Left ventricle myocardium inferior (tissue), 1 donor: ENCODE measurements around the gene AURKAIP1. TPM values are rescaled to one million over a fixed set of nuclear protein-coding genes. Genes with fewer than 3 reads are reported as not detected.

Source experiments
- DNase-seq: peaks from one replicate; pipeline ENCODE4 v3.0.0-alpha.2; 2020
- H3K27ac ChIP-seq: fragments of 200-600 bp; replicated peaks from 2 replicates; pipeline ENCODE4 v1.8.0; 2021
- H3K27me3 ChIP-seq: fragments of 200-600 bp; 2 replicates; pipeline ENCODE4 v1.8.0; 2021; ENCODE audit warnings: low read depth
- H3K36me3 ChIP-seq: fragments of 200-600 bp; 2 replicates; pipeline ENCODE4 v1.8.0; 2021
- H3K4me1 ChIP-seq: fragments of 200-600 bp; 2 replicates; pipeline ENCODE4 v1.8.0; 2021
- H3K4me3 ChIP-seq: fragments of 200-600 bp; 2 replicates; pipeline ENCODE4 v1.8.0; 2021; ENCODE audit warnings: mild to moderate bottlenecking, moderate library complexity
- H3K9me3 ChIP-seq: fragments of 200-600 bp; replicated peaks from 2 replicates; pipeline ENCODE4 v1.8.0; 2021
- CTCF ChIP-seq: fragments of 200-600 bp; IDR thresholded peaks from 2 replicates; pipeline ENCODE4 v1.8.0; 2021; ENCODE audit warnings: antibody characterized with exemption, mild to moderate bottlenecking, borderline replicate concordance
- intact Hi-C: fragments of 100-400 bp; cut with micrococcal nuclease; formaldehyde crosslinking; loops from one replicate; pipeline ENCODE4 v1.11.0; 2022
- total RNA-seq: library from RNA; stranded (reverse); fragmentation: NEBNext Ultra II Directional; extraction: Animal tissue kit (Norgen Biotek cat#: 25700); gene quantifications from one replicate; pipeline ENCODE4 v1.2.1, GENCODE V29; 2021
- donor health status: DM: no; HTN: yes; CAD: no; lungs with severe emphysema.

AURKAIP1 gene
- total RNA-seq, 1 donor from 2014 or later: 219 TPM

DNA sequence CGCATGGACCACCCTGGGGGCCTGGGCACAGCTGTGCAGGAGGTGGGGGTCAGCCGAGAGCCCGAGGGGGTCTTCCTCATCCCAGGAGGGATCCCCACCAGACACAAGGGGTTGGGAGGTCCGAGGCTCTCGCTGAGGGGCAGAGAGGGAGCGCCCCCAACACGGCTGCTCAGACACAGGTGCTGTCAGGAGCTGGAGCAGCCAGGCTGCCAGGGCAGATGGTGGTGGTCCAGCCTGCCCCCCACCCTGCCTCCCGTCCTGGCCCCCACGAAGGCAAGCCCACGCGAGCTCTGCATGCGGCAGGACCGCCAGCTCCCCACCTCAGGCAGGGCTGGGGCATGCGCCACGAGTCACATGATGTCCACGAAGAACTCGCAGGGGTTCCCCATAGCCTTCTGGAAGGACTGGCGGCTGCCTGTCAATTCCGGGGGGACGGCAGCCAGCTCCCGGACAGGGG is 39.2 kb downstream of the AURKAIP1 start:
- no peak for TF ChIP-seq CTCF
- Histone ChIP-seq H3K4me1 (peaks cover 8% of the 10 kb centered on the region), H3K36me3 (peaks cover 51% of the 10 kb centered on the region), H3K9me3 (no peaks in the 10 kb centered on the region), H3K27ac (no peak overlapping the region), H3K4me3 (no peak overlapping the region), H3K27me3 (no peaks in the 10 kb centered on the region)
- no peak for DNase-seq
- intact Hi-C loops: no loop called here

DNA sequence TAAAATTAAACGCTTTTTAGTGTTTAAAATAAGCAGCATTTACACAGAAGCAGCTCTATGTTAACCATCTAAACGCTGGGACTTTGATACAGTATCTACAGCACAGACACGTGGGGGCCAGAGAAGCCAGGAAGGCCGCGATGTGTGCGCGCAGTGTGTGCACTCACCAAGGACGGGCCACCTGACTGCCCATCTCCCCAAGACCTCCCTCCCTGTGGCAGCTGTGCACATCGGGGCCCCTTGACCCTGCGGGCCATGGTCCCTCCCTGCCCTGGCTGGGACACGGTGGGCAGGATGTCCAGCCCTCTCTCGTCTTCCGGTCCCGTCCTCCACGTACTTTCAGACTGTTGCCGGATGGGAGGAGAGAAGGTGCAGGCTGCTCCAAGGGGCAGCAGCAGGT is 39.7 kb downstream of the AURKAIP1 start:
- TF ChIP-seq CTCF: no peak
- DNase-seq: no peak
- H3K4me3 ChIP-seq: no peak overlapping the region
- no peak overlapping the region for H3K27ac ChIP-seq
- H3K36me3 ChIP-seq: peaks cover 46% of the 10 kb centered on the region
- H3K27me3 ChIP-seq: no peaks in the 10 kb centered on the region
- no peaks in the 10 kb centered on the region for H3K9me3 ChIP-seq
- intact Hi-C loops: no loop called here
- peaks cover 13% of the 10 kb centered on the region for H3K4me1 ChIP-seq

DNA sequence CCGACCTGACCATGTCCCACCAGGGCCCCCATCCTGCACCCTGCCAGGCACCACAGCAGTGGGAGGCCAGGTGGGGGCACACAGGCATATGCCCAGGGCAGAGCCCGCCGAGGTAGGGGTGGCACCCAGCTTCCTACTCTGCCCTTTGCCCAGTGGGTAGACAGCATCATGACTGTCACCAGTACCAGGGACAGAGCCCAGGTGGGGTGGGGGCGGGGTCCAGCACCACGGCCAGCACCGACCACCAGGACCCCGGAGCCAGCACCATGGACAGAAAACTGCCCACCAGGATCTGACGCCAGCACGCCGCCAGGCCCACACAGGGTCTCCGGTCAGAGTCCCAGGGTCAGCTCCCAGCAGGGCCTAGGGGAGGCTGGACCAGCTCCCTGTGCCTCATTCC is 40.2 kb downstream of the AURKAIP1 start:
- H3K27ac ChIP-seq: no peak overlapping the region
- no peak for DNase-seq
- no peaks in the 10 kb centered on the region for H3K9me3 ChIP-seq
- intact Hi-C loops: no loop called here
- H3K4me3 ChIP-seq: no peak overlapping the region
- no peak for TF ChIP-seq CTCF
- no peaks in the 10 kb centered on the region for H3K27me3 ChIP-seq
- peaks cover 17% of the 10 kb centered on the region for H3K4me1 ChIP-seq
- H3K36me3 ChIP-seq: peaks cover 41% of the 10 kb centered on the region

GRCh38 chr1:1333551-1334241 is 41.3 kb downstream of the AURKAIP1 start:
- H3K9me3 ChIP-seq: no peaks in the 10 kb centered on the region
- no peak overlapping the region for H3K27ac ChIP-seq
- no peak for DNase-seq
- H3K27me3 ChIP-seq: no peaks in the 10 kb centered on the region
- H3K4me3 ChIP-seq: no peak overlapping the region
- H3K4me1 ChIP-seq: peaks cover 22% of the 10 kb centered on the region
- no peak for TF ChIP-seq CTCF
- H3K36me3 ChIP-seq: peaks cover 35% of the 10 kb centered on the region
- intact Hi-C loops: no loop called here

DNA sequence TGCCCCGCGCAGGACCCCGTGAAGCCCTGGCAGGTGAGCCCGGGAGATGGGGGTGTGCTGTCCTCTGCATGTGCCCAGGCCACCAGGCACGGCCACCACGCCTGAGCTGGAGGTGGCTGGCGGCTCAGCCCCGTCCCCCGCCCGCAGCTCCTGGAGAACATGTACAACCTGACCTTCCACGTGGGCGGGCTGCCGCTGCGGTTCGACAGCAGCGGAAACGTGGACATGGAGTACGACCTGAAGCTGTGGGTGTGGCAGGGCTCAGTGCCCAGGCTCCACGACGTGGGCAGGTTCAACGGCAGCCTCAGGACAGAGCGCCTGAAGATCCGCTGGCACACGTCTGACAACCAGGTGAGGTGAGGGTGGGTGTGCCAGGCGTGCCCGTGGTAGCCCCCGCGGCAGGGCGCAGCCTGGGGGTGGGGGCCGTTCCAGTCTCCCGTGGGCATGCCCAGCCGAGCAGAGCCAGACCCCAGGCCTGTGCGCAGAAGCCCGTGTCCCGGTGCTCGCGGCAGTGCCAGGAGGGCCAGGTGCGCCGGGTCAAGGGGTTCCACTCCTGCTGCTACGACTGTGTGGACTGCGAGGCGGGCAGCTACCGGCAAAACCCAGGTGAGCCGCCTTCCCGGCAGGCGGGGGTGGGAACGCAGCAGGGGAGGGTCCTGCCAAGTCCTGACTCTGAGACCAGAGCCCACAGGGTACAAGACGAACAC is 42.1 kb downstream of the AURKAIP1 start:
- H3K4me3 ChIP-seq: no peak overlapping the region
- no peaks in the 10 kb centered on the region for H3K27me3 ChIP-seq
- no peak for DNase-seq
- intact Hi-C loops: no loop called here
- H3K36me3 ChIP-seq: peaks cover 35% of the 10 kb centered on the region
- peaks cover 30% of the 10 kb centered on the region for H3K4me1 ChIP-seq
- no peak overlapping the region for H3K27ac ChIP-seq
- no peak for TF ChIP-seq CTCF
- H3K9me3 ChIP-seq: no peaks in the 10 kb centered on the region
